K562 (cell line): ENCODE data around the gene ISOC1. TPM values are rescaled to one million over a fixed set of nuclear protein-coding genes. Genes with fewer than 3 reads are reported as not detected.

Experiments
- CHD1 ChIP-seq: fragments of 200-600 bp; sonication (generic); IDR thresholded peaks from one replicate; pipeline ENCODE4 v1.6.1; 2012; ENCODE audit warnings: mild to moderate bottlenecking, moderate library complexity, low read length, inconsistent platforms
- ELF4 ChIP-seq: fragments of 450-650 bp; formaldehyde crosslinking; IDR thresholded peaks from 2 replicates; pipeline ENCODE4 v1.4.0; 2022; ENCODE audit warnings: missing genetic modification characterization
- ESRRA ChIP-seq: fragments of 450-650 bp; IDR thresholded peaks from 2 replicates; pipeline ENCODE4 v1.6.1; 2014; ENCODE audit warnings: low read depth, mild to moderate bottlenecking, moderate library complexity, borderline replicate concordance
- HNRNPLL ChIP-seq: fragments of 200-400 bp; formaldehyde crosslinking; IDR thresholded peaks from 2 replicates; pipeline ENCODE4 v1.6.1; 2017; ENCODE audit warnings: low read length, low read depth, mild to moderate bottlenecking; ENCODE audit not compliant: poor library complexity, severe bottlenecking
- KLF1 ChIP-seq: fragments of 450-650 bp; IDR thresholded peaks from 2 replicates; pipeline ENCODE4 v1.6.1; 2016; ENCODE audit warnings: missing genetic modification characterization, missing compliant biosample characterization
- MEF2A ChIP-seq: IDR thresholded peaks from 2 replicates; pipeline ENCODE4 v1.6.1; 2011; ENCODE audit warnings: low read depth, mild to moderate bottlenecking, low read length, moderate library complexity; ENCODE audit not compliant: control insufficient read depth
- NELFE ChIP-seq: IDR thresholded peaks from 2 replicates; pipeline ENCODE4 v1.6.1; 2011; ENCODE audit warnings: mild to moderate bottlenecking; ENCODE audit not compliant: insufficient read depth, insufficient read length
- SIX5 ChIP-seq, 2 experiments: IDR thresholded peaks; 2 replicates each; pipeline ENCODE4 v1.6.1; 2011; ENCODE audit warnings: low read length in 2 of 2, borderline replicate concordance in 1 of 2, low read depth in 1 of 2, mild to moderate bottlenecking in 1 of 2, moderate library complexity in 1 of 2; ENCODE audit not compliant: insufficient read depth in 1 of 2
- SMAD2 ChIP-seq: fragments of 150-350 bp; IDR thresholded peaks from 2 replicates; pipeline ENCODE4 v1.6.1; 2014; ENCODE audit warnings: low read depth, mild to moderate bottlenecking, low read length
- SMARCE1 ChIP-seq: fragments of 450-650 bp; IDR thresholded peaks from 2 replicates; pipeline ENCODE4 v1.7.1; 2016; ENCODE audit warnings: mild to moderate bottlenecking
- TAF7 ChIP-seq: fragments of 450-650 bp; IDR thresholded peaks from 2 replicates; pipeline ENCODE4 v1.6.1; 2016; ENCODE audit warnings: missing genetic modification characterization, missing compliant biosample characterization
- TEAD4 ChIP-seq, 2 experiments: sonication (generic) in 1 of 2; formaldehyde crosslinking in 1 of 2; IDR thresholded peaks; 2 replicates each; pipeline versions ENCODE4 v1.6.1 to v1.8.0; 2012 to 2022; ENCODE audit warnings: borderline replicate concordance in 1 of 2, inconsistent platforms in 1 of 2, low read length in 1 of 2, mild to moderate bottlenecking in 1 of 2, missing genetic modification reagents in 1 of 2
- ZKSCAN8 ChIP-seq: fragments of 200-800 bp; sonication (Bioruptor generic); IDR thresholded peaks from 2 replicates; pipeline ENCODE4 v1.6.1; 2016; ENCODE audit warnings: missing genetic modification characterization, missing compliant biosample characterization
- ZNF445 ChIP-seq: fragments of 250-450 bp; sonication (Bioruptor Pico); IDR thresholded peaks from 2 replicates; pipeline ENCODE4 v1.4.0; 2020; ENCODE audit warnings: low read depth, mild to moderate bottlenecking, moderate library complexity
- ZNF75A ChIP-seq: fragments of 450-650 bp; formaldehyde crosslinking; IDR thresholded peaks from 2 replicates; pipeline ENCODE4 v1.4.0; 2020; ENCODE audit warnings: mild to moderate bottlenecking
- ZNF76 ChIP-seq: fragments of 250-450 bp; sonication (Bioruptor Pico); IDR thresholded peaks from 2 replicates; pipeline ENCODE4 v1.4.0; 2020; ENCODE audit warnings: mild to moderate bottlenecking, moderate library complexity, borderline replicate concordance
- polyA plus RNA-seq, 8 experiments: library from polyadenylated mRNA; depleted of rRNA in 4 of 8; stranded (reverse) in 5 of 8; unstranded in 3 of 8; fragments of >200 nt; fragmentation: Nextera tagmentation in 2 of 8; fragmentation: Illumina TruSeq in 1 of 8; extraction: Ambion mirVana in 2 of 8; extraction: Trizol in 1 of 8; gene quantifications; 2 replicates each; pipeline versions ENCODE4 v1.2.1 to v1.2.3, GENCODE V29; 2011 to 2014; ENCODE audit warnings: inconsistent platforms in 1 of 8, missing spikeins in 1 of 8
- total RNA-seq, 7 experiments: library from RNA; depleted of rRNA in 6 of 7; stranded (reverse); fragments of >200 nt in 6 of 7; fragmentation: Illumina TruSeq in 2 of 7; extraction: Trizol in 2 of 7; gene quantifications; 2 replicates each; pipeline versions ENCODE4 v1.2.1 to v1.2.3, GENCODE V29; 2011 to 2021; ENCODE audit warnings: low replicate concordance in 1 of 7
- TF ChIP-seq, protein P1 (sequence below): fragments of 200-800 bp; sonication (Bioruptor generic); IDR thresholded peaks from 2 replicates; pipeline ENCODE4 v1.6.1; 2017; ENCODE audit warnings: missing genetic modification characterization, missing compliant biosample characterization
- TF ChIP-seq, protein P2 (sequence below): fragments of 450-650 bp; IDR thresholded peaks from 2 replicates; pipeline ENCODE4 v1.6.1; 2018; ENCODE audit not compliant: partially characterized antibody
- TF ChIP-seq, protein P3 (sequence below): fragments of 450-650 bp; IDR thresholded peaks from 2 replicates; pipeline ENCODE4 v1.6.1; 2016; ENCODE audit warnings: low read depth, mild to moderate bottlenecking, moderate library complexity

ISOC1 gene
- total and polyA plus RNA-seq, 9 of the 15 experiments (the other 6 are each of a cell fraction or from before 2014, with no cell fraction given), result 14.0 to 67.9 (median 51.3) TPM

DNA sequence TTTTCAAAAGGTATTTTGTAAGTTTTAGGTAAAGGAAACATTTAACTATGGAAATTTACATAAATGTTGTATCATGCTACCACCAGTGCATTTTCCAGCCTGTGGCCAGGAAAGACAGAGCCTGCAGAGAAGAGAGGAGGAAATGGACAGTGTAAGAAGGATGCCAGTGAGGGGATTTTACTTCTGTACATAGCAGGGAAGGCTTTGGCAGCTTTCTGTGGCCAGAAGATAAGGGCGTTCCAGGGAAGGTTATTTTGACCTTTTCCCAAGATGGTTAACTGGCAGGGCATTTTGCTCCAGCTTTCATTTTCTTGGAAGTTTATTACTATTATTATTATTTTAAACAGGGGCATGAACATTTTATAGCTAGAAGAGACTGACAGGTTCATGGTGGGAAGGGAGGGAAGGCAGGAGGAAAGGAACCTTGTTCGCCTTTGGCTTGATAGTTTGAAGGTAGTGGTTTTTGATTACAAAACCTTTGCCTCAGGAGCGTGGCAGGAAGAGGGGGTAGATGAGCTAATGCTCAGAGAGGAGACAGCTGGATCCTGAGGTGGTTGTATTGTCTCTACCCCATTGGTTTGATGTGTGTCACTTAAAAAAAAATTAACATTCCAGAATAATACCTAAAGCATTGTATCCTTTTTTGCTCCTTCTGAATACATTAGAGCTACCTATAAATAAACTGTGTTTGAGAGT, 4.1 kb downstream of the ISOC1 start (continued):
- TF ChIP-seq ELF4 (CRISPR knock-in tag) (no peak), TAF7 (tag) (no peak), ZNF76 (CRISPR knock-in tag) (no peak), KLF1 (no peak), SMARCE1 (peak; percentile 21; the same call in 1 of the 2 replicates), ZNF75A (CRISPR knock-in tag) (no peak), ESRRA (peak; percentile 37; the same call in 1 of the 2 replicates), MEF2A (no peak), CHD1 (no peak), SMAD2 (no peak), ZNF445 (CRISPR knock-in tag) (no peak), HNRNPLL (no peak), TEAD4 (IDR thresholded peaks at IDR 0.05; ENCODE audit: low read length) (peak; percentile 15; the same call in 1 of the 2 replicates), TEAD4 (CRISPR knock-in tag; IDR thresholded peaks at IDR 0.05; ENCODE audit: borderline replicate concordance) (no peak), ZKSCAN8 (no peak), NELFE (no peak), SIX5 (IDR thresholded peaks at IDR 0.05; ENCODE audit: borderline replicate concordance in 1 of 2, insufficient read depth in 1 of 2, low read depth in 1 of 2, low read length in 2 of 2) (no peak)
- TF ChIP-seq, protein P1, sequence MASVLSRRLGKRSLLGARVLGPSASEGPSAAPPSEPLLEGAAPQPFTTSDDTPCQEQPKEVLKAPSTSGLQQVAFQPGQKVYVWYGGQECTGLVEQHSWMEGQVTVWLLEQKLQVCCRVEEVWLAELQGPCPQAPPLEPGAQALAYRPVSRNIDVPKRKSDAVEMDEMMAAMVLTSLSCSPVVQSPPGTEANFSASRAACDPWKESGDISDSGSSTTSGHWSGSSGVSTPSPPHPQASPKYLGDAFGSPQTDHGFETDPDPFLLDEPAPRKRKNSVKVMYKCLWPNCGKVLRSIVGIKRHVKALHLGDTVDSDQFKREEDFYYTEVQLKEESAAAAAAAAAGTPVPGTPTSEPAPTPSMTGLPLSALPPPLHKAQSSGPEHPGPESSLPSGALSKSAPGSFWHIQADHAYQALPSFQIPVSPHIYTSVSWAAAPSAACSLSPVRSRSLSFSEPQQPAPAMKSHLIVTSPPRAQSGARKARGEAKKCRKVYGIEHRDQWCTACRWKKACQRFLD (CRISPR knock-in tag), result no peak
- TF ChIP-seq, protein P2, sequence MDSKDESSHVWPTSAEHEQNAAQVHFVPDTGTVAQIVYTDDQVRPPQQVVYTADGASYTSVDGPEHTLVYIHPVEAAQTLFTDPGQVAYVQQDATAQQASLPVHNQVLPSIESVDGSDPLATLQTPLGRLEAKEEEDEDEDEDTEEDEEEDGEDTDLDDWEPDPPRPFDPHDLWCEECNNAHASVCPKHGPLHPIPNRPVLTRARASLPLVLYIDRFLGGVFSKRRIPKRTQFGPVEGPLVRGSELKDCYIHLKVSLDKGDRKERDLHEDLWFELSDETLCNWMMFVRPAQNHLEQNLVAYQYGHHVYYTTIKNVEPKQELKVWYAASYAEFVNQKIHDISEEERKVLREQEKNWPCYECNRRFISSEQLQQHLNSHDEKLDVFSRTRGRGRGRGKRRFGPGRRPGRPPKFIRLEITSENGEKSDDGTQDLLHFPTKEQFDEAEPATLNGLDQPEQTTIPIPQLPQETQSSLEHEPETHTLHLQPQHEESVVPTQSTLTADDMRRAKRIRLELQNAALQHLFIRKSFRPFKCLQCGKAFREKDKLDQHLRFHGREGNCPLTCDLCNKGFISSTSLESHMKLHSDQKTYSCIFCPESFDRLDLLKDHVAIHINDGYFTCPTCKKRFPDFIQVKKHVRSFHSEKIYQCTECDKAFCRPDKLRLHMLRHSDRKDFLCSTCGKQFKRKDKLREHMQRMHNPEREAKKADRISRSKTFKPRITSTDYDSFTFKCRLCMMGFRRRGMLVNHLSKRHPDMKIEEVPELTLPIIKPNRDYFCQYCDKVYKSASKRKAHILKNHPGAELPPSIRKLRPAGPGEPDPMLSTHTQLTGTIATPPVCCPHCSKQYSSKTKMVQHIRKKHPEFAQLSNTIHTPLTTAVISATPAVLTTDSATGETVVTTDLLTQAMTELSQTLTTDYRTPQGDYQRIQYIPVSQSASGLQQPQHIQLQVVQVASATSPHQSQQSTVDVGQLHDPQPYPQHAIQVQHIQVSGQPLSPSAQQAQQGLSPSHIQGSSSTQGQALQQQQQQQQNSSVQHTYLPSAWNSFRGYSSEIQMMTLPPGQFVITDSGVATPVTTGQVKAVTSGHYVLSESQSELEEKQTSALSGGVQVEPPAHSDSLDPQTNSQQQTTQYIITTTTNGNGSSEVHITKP, result no peak
- TF ChIP-seq, protein P3, sequence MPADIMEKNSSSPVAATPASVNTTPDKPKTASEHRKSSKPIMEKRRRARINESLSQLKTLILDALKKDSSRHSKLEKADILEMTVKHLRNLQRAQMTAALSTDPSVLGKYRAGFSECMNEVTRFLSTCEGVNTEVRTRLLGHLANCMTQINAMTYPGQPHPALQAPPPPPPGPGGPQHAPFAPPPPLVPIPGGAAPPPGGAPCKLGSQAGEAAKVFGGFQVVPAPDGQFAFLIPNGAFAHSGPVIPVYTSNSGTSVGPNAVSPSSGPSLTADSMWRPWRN, result peak; percentile 47; the same call in 1 of the 2 replicates
